GM12864 (cell line): ENCODE results near the gene CCND3.

Experiments used
- DNase-seq: peaks from one replicate; pipeline ENCODE4 v3.0.0-alpha.2; 2011; ENCODE audit warnings: low read depth
- H3K4me3 ChIP-seq: 2 replicates; pipeline ENCODE4 v1.5.1; 2011; ENCODE audit warnings: mild to moderate bottlenecking, low read depth, low read length, control low read depth
- CTCF ChIP-seq: IDR thresholded peaks from 2 replicates; pipeline ENCODE4 v1.5.1; 2011; ENCODE audit warnings: low read depth, mild to moderate bottlenecking, moderate library complexity, low read length, control low read depth, inconsistent platforms; ENCODE audit errors: missing control alignments

CCND3 gene

GRCh38 chr6:41939176-41939847, 2.3 kb downstream of the CCND3 start:
- TF ChIP-seq CTCF: no peak
- H3K4me3 ChIP-seq: peak overlapping the region; percentile 92
- DNase-seq: no peak

- DNase-seq: no peak
- TF ChIP-seq CTCF: no peak
- no peak overlapping the region for H3K4me3 ChIP-seq
Measured at GRCh38 chr6:41938590-41939175, 2.9 kb downstream of the CCND3 start.

GRCh38 chr6:41937861-41938574, 3.6 kb downstream of the CCND3 start:
- DNase-seq: no peak
- H3K4me3 ChIP-seq: no peak overlapping the region

GRCh38 chr6:41937472-41937860, 4.1 kb downstream of the CCND3 start:
- TF ChIP-seq CTCF: no peak
- no peak overlapping the region for H3K4me3 ChIP-seq
- DNase-seq: no peak

More at GRCh38 chr6:41937861-41938574, 3.6 kb downstream of the CCND3 start:
- TF ChIP-seq CTCF: no peak

GRCh38 chr6:41936073-41936837, 5.4 kb downstream of the CCND3 start:
- H3K4me3 ChIP-seq: no peak overlapping the region
- TF ChIP-seq CTCF: peak; percentile 93
- DNase-seq: peak; percentile 52

GRCh38 chr6:41935685-41936072, 5.9 kb downstream of the CCND3 start:
- H3K4me3 ChIP-seq: no peak overlapping the region
- no peak for TF ChIP-seq CTCF
- no peak for DNase-seq
